ENCODE data around the gene ITGB5.

Gene ITGB5

GRCh38 chr3:124887177-124887931, at the start of gene ITGB5:
Gene ITGB5 (minus strand): TSS chr3:124887365. CDS start chr3:124887000, 365 bp downstream.
- no peak for FAIRE-seq

- FAIRE-seq, result peak; percentile 43
Measured at GRCh38 chr3:124935794-124936542, 48.8 kb upstream of the ITGB5 start.

GRCh38 chr3:124935264-124935663, 48.1 kb upstream of the ITGB5 start:
- no peak for FAIRE-seq

DNA sequence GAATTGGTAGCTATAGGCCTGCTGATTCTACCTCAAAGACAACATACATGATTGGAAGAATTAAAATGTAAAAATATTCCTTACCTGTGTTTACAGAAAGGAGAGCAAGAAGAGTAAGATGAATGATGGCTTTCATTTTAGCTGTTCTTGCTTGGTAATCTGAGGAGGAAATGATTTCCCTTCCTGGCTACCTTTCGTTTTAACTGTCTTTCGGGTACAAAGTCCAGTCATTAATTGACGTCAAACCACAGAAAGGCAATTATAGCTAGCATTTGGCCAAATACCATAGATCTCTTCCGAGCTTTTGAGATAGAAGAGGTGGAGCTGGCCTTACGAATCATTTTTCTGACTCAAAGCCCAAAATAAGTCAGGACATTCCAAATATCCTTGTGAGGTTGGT, 47.4 kb upstream of the ITGB5 start, which contains the start of gene MUC13:
TSS of gene MUC13 (minus strand) at position 175 of the 400 bp plus-strand sequence. CDS start at position 136, 39 bp downstream.
- FAIRE-seq, result peak; percentile 66

DNA sequence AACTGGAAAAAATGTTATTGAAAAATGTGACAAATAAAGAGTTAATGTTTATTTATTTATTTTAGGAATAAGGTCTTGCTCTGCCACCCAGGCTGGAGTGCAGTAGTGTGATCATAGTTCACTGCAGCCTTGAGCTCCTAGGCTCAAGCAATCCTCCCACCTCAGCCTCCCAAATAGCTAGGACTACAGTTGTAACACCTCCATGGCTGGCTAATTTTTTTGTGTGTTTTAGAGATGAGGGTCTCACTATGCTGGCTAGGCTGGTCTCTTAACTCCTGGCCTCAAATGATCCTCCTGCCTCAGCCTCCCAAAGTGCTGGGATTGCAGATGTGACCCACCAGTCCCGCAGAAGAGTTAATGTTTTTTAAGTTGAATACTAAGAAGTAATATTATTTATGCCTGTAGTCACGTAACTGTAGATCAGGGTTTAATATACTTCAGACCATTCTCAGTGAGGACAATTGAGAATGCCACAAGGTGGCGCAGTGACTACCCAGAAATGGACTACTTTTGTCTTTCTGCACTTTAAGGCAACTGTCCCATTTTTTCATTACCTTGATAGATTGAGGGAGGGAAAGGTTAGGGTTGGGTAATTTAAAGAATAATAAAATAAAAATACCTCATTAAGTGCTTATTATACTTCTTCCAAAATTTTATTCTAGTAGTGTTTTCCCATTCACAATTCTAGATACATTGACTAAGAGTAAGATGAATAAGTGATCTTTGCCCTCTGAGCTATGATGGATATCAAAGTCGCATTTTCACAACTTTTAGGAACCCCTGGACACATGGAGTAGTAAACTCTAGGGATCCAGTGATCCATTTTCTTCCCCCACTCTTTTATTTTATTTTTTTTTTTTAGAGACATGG, 41.4 kb upstream of the ITGB5 start:
- no peak for FAIRE-seq

DNA sequence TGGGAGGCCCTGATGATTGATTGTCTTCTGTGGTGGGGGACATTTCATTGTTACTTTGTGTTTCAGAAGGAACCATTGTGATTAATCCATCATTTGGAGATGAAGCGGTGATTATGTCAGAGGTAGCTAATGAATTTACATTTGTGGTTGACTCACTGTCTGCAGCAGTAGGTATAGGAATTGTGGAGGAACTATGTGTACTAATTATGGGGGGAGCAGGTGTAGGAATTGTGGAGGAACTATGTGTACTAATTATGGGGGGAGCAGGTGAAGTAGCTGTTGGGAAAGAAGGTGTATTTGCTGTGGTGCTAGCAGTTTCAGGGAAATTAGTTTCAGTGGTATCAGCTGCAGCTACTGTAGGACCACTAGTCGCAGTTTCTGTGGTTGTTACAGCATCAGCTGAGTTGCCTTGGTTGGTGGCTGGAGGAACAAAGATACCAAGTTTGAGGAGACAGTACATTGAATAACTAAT, 40.4 kb upstream of the ITGB5 start:
- no peak for FAIRE-seq

- no peak for FAIRE-seq
Measured at GRCh38 chr3:124926426-124927101, 39.4 kb upstream of the ITGB5 start.

GRCh38 chr3:124924741-124925140, 37.6 kb upstream of the ITGB5 start:
- no peak for FAIRE-seq

GRCh38 chr3:124923833-124924232, 36.7 kb upstream of the ITGB5 start:
- no peak for FAIRE-seq

DNA sequence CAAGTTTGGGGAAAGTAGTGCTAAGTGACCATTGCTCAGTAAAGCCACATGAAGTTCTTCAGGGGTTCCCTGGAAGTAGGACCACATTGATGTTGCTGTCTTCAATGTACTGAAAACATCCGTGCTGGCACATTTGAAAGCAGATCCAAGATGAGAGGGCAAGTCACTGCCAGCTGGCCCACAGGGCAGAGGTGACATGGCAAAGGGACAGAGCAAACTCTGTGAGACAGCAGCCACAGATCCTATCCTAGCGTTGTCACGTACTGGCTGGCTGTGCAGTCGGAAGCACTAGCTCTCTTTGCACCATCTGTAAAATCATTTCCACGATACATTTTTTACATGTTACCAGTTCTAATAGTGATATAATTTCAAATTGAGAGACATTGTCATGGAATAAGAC, 33.6 kb upstream of the ITGB5 start:
- FAIRE-seq, result no peak

DNA sequence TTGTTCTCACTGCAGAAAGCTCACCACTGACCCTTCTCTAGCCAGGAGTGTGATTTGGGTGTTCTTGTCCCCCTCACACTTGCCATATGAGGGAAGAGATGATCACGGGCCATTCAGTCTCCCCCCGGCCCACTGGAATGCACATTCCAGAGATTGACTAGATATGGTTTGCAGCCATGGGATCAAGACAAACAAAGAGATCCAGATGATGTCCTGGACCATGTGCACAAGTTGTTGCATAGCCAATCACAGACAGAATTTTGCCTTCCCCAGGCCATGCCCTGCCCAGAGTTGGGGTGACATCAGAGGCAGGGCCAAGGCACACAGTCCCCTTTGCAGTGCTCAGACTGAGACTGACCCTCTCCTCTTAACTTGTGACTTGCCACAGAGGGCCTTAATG, 32.6 kb upstream of the ITGB5 start:
- no peak for FAIRE-seq

- FAIRE-seq, result no peak
Measured at GRCh38 chr3:124918524-124918923, 31.4 kb upstream of the ITGB5 start.

DNA sequence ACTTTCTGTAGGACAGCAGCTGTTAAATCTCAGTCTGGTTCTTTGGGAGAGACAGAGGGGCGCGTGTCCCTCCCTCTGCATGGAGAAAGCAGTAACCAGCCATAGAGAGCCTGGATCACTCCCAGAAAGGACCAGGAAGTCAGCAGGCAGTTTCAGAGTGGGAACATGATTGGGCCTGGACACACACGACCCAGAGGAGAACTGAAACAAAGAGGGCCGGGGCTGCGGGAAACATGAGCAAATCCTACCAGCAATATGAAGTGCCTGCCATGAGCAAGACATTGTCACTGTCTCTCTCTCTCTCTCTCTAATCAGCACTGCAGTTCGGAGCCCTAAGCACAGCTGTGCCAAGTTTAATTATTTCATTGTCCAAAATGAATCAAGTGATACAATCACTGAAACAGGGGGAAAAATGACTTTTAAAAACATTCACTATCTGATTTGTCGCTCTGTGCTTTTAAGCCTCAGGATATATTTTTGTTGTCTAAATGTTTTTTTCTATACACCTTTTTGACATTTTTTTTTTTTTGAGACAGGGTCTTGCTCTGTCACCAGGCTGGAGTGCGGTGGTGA, 29.8 kb upstream of the ITGB5 start:
- no peak for FAIRE-seq

GRCh38 chr3:124915254-124915653, 28.1 kb upstream of the ITGB5 start:
- FAIRE-seq, result no peak

DNA sequence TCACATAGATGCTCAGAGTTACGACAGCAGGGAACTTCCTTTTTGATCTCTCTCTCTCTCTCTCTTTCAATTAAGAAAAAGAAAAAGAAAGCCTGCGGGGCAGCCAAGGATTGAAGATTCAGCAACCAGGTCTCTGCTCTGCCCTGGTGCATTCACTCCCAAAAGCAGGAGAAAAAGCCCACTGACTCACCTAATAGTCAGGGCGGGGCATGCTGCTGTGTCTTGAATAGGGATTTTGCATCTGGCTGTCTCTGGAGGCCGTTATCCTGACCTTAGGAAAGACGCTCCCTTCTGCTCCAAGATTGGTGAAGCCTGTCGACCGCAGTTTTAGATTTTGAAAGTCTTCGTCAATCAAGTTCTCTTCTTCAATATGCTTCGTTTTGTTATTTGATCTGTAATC, 20.8 kb upstream of the ITGB5 start:
- no peak for FAIRE-seq

GRCh38 chr3:124904835-124905492, 17.8 kb upstream of the ITGB5 start:
- no peak for FAIRE-seq

DNA sequence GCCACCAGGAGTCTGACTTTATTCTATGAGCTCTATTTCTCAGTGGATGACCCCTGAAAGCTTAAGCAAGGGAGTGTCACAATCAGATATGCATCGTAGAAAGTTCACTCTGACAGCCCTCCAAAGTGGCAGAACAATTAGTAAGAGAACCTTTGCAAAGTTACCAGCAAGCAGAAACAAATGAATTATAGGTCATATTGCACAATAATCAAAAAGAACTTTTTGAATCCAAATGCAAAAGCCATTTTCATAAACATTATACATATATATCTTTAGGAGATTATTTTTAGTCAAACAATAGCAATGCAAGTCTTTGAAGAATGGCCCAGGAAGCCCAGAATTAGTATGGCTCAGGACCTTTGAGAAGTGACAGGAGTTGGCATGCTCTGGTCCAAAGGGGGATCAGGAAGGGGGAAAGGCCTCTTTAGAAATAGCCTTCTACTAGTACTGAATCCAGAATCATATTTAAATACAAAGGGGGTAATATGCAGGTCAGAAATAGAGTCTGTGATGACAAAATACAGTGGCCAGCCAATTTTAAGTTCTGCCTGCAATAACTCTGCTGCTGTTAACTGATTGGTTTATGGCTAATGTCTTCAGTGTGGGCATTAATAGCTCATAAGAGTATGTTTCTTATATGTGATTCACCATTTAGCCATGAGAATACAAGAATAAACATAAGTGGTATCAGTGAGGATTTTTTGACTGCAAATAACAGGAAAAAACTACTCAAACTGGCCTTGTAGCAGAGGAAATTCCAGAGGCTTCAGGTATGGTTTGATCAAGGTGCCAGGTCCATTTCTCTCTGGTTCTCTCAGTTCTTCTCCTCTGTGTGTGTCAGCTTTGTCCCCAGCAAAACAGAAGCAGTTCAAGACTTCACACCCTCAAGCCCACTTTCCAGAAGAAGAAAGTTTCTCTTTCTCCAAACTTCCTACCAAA, 17.0 kb upstream of the ITGB5 start:
- FAIRE-seq, result no peak

GRCh38 chr3:124896824-124897526, 9.8 kb upstream of the ITGB5 start:
- FAIRE-seq, result no peak

- no peak for FAIRE-seq
Measured at GRCh38 chr3:124895756-124896155, 8.6 kb upstream of the ITGB5 start.

GRCh38 chr3:124893526-124893925, 6.4 kb upstream of the ITGB5 start:
- no peak for FAIRE-seq
